GM23338 (cell line): ENCODE measurements around the gene OTOGL. TPM values are rescaled to one million over a fixed set of nuclear protein-coding genes. Genes with fewer than 3 reads are reported as not detected.

Source experiments
- CREB1 ChIP-seq: fragments of 250-450 bp; sonication (Bioruptor Pico); IDR thresholded peaks from 2 replicates; pipeline ENCODE4 v1.5.0; 2020; ENCODE audit warnings: low read depth, mild to moderate bottlenecking, moderate library complexity
- EZH2 ChIP-seq: fragments of 200-600 bp; sonication (generic); IDR thresholded peaks from one replicate; pipeline ENCODE4 v1.8.0; 2017; ENCODE audit warnings: antibody characterized with exemption, mild to moderate bottlenecking, low read depth; ENCODE audit not compliant: unreplicated experiment
- JUNB ChIP-seq: IDR thresholded peaks from one replicate; pipeline ENCODE4 v1.6.1; 2016; ENCODE audit warnings: antibody characterized with exemption; ENCODE audit not compliant: unreplicated experiment
- NANOG ChIP-seq: IDR thresholded peaks from 2 replicates; pipeline ENCODE4 v1.6.1; 2016; ENCODE audit warnings: antibody characterized with exemption, borderline replicate concordance
- POLR2AphosphoS5 ChIP-seq: IDR thresholded peaks from 2 replicates; pipeline ENCODE4 v1.6.1; 2016; ENCODE audit warnings: antibody characterized with exemption, low read depth
- STAT1 ChIP-seq: IDR thresholded peaks from one replicate; pipeline ENCODE4 v1.6.1; 2016; ENCODE audit warnings: antibody characterized with exemption; ENCODE audit not compliant: unreplicated experiment
- ZNF114 ChIP-seq: fragments of 250-450 bp; sonication (Bioruptor Pico); IDR thresholded peaks from 2 replicates; pipeline ENCODE4 v1.5.0; 2020; ENCODE audit warnings: mild to moderate bottlenecking, moderate library complexity
- ZNF331 ChIP-seq: fragments of 250-450 bp; sonication (Bioruptor Pico); IDR thresholded peaks from 2 replicates; pipeline ENCODE4 v1.5.0; 2020; ENCODE audit warnings: low read depth, mild to moderate bottlenecking, moderate library complexity
- polyA plus RNA-seq: library from polyadenylated mRNA; unstranded; fragments of >200 nt; fragmentation: Nextera tagmentation; extraction: Ambion mirVana; gene quantifications from 2 replicates; pipeline ENCODE4 v1.2.1, GENCODE V29; 2016
- total RNA-seq: library from RNA; depleted of rRNA; stranded (reverse); fragments of >200 nt; shearing (Covaris generic); gene quantifications from 2 replicates; pipeline ENCODE4 v1.2.3, GENCODE V29; 2014
- TF ChIP-seq, protein P1 (sequence below): fragments of 250-450 bp; sonication (Bioruptor Pico); IDR thresholded peaks from 2 replicates; pipeline ENCODE4 v1.5.0; 2020; ENCODE audit warnings: mild to moderate bottlenecking, moderate library complexity
- TF ChIP-seq, protein P2 (sequence below), 2 experiments: fragments of 200-600 bp in 1 of 2; sonication (generic) in 1 of 2; conservative IDR thresholded peaks; 2 replicates each; pipeline versions ENCODE4 v1.5.1 to v1.6.1; 2016 to 2017; ENCODE audit warnings: antibody characterized with exemption in 2 of 2, low read depth in 2 of 2, mild to moderate bottlenecking in 2 of 2, moderate library complexity in 1 of 2
- TF ChIP-seq, protein P3 (sequence below): IDR thresholded peaks from one replicate; pipeline ENCODE4 v1.6.1; 2018; ENCODE audit warnings: antibody characterized with exemption; ENCODE audit not compliant: unreplicated experiment

The OTOGL gene
- total and polyA plus RNA-seq, 2 experiments from 2014 or later = 0.36 to 0.66 TPM

DNA sequence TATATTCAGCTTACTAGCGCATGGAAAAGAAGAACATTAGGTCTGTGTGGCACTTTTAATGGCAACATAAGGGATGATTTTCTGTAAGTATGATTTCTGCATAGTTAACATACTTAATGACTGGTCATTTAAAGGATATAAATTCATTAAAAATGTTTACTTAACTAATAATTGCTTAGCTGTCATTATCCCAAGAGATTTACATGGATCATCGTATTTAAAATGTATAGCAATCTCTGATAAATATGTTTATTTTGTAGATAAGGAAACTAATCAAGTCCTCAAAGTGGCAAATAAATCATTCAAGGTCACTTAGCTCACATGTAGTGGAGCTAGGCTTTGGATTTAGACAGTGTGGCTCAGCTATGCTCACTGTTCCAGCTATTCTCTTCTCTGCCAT, 158.6 kb downstream of the OTOGL start (continued):
- TF ChIP-seq, protein P1, sequence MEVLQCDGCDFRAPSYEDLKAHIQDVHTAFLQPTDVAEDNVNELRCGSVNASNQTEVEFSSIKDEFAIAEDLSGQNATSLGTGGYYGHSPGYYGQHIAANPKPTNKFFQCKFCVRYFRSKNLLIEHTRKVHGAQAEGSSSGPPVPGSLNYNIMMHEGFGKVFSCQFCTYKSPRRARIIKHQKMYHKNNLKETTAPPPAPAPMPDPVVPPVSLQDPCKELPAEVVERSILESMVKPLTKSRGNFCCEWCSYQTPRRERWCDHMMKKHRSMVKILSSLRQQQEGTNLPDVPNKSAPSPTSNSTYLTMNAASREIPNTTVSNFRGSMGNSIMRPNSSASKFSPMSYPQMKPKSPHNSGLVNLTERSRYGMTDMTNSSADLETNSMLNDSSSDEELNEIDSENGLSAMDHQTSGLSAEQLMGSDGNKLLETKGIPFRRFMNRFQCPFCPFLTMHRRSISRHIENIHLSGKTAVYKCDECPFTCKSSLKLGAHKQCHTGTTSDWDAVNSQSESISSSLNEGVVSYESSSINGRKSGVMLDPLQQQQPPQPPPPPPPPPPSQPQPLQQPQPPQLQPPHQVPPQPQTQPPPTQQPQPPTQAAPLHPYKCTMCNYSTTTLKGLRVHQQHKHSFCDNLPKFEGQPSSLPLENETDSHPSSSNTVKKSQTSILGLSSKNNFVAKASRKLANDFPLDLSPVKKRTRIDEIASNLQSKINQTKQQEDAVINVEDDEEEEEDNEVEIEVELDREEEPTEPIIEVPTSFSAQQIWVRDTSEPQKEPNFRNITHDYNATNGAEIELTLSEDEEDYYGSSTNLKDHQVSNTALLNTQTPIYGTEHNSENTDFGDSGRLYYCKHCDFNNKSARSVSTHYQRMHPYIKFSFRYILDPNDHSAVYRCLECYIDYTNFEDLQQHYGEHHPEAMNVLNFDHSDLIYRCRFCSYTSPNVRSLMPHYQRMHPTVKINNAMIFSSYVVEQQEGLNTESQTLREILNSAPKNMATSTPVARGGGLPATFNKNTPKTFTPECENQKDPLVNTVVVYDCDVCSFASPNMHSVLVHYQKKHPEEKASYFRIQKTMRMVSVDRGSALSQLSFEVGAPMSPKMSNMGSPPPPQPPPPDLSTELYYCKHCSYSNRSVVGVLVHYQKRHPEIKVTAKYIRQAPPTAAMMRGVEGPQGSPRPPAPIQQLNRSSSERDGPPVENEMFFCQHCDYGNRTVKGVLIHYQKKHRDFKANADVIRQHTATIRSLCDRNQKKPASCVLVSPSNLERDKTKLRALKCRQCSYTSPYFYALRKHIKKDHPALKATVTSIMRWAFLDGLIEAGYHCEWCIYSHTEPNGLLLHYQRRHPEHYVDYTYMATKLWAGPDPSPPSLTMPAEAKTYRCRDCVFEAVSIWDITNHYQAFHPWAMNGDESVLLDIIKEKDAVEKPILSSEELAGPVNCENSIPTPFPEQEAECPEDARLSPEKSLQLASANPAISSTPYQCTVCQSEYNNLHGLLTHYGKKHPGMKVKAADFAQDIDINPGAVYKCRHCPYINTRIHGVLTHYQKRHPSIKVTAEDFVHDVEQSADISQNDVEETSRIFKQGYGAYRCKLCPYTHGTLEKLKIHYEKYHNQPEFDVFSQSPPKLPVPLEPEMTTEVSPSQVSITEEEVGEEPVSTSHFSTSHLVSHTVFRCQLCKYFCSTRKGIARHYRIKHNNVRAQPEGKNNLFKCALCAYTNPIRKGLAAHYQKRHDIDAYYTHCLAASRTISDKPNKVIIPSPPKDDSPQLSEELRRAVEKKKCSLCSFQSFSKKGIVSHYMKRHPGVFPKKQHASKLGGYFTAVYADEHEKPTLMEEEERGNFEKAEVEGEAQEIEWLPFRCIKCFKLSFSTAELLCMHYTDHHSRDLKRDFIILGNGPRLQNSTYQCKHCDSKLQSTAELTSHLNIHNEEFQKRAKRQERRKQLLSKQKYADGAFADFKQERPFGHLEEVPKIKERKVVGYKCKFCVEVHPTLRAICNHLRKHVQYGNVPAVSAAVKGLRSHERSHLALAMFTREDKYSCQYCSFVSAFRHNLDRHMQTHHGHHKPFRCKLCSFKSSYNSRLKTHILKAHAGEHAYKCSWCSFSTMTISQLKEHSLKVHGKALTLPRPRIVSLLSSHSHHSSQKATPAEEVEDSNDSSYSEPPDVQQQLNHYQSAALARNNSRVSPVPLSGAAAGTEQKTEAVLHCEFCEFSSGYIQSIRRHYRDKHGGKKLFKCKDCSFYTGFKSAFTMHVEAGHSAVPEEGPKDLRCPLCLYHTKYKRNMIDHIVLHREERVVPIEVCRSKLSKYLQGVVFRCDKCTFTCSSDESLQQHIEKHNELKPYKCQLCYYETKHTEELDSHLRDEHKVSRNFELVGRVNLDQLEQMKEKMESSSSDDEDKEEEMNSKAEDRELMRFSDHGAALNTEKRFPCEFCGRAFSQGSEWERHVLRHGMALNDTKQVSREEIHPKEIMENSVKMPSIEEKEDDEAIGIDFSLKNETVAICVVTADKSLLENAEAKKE (CRISPR knock-in tag) = no peak
- TF ChIP-seq JUNB (no peak), CREB1 (CRISPR knock-in tag) (no peak), ZNF331 (CRISPR knock-in tag) (no peak), NANOG (no peak), POLR2AphosphoS5 (no peak), EZH2 (no peak), STAT1 (no peak), ZNF114 (CRISPR knock-in tag) (no peak)
- TF ChIP-seq, protein P2, sequence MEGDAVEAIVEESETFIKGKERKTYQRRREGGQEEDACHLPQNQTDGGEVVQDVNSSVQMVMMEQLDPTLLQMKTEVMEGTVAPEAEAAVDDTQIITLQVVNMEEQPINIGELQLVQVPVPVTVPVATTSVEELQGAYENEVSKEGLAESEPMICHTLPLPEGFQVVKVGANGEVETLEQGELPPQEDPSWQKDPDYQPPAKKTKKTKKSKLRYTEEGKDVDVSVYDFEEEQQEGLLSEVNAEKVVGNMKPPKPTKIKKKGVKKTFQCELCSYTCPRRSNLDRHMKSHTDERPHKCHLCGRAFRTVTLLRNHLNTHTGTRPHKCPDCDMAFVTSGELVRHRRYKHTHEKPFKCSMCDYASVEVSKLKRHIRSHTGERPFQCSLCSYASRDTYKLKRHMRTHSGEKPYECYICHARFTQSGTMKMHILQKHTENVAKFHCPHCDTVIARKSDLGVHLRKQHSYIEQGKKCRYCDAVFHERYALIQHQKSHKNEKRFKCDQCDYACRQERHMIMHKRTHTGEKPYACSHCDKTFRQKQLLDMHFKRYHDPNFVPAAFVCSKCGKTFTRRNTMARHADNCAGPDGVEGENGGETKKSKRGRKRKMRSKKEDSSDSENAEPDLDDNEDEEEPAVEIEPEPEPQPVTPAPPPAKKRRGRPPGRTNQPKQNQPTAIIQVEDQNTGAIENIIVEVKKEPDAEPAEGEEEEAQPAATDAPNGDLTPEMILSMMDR (conservative IDR thresholded peaks at IDR 0.05; ENCODE audit: low read depth in 2 of 2) = no peak
- TF ChIP-seq, protein P3, sequence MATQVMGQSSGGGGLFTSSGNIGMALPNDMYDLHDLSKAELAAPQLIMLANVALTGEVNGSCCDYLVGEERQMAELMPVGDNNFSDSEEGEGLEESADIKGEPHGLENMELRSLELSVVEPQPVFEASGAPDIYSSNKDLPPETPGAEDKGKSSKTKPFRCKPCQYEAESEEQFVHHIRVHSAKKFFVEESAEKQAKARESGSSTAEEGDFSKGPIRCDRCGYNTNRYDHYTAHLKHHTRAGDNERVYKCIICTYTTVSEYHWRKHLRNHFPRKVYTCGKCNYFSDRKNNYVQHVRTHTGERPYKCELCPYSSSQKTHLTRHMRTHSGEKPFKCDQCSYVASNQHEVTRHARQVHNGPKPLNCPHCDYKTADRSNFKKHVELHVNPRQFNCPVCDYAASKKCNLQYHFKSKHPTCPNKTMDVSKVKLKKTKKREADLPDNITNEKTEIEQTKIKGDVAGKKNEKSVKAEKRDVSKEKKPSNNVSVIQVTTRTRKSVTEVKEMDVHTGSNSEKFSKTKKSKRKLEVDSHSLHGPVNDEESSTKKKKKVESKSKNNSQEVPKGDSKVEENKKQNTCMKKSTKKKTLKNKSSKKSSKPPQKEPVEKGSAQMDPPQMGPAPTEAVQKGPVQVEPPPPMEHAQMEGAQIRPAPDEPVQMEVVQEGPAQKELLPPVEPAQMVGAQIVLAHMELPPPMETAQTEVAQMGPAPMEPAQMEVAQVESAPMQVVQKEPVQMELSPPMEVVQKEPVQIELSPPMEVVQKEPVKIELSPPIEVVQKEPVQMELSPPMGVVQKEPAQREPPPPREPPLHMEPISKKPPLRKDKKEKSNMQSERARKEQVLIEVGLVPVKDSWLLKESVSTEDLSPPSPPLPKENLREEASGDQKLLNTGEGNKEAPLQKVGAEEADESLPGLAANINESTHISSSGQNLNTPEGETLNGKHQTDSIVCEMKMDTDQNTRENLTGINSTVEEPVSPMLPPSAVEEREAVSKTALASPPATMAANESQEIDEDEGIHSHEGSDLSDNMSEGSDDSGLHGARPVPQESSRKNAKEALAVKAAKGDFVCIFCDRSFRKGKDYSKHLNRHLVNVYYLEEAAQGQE = no peak
